NCI-H69 (cell line): ENCODE results near the gene ST6GALNAC1.
"Not testable (repeated sequence)": the region's sequence is repeated elsewhere in the genome, so short reads cannot be mapped to it uniquely, and the experiment has no call there.

Experiments
- DNase-seq: peaks from one replicate; lab custom pipeline; 2025; lab: John Stamatoyannopoulos, UW

The ST6GALNAC1 gene

GRCh38 chr17:76642994-76643393 is 563 bp downstream of the ST6GALNAC1 start:
- no peak for DNase-seq

GRCh38 chr17:76642032-76642561 is 1.5 kb downstream of the ST6GALNAC1 start:
- DNase-seq, result no peak

DNA sequence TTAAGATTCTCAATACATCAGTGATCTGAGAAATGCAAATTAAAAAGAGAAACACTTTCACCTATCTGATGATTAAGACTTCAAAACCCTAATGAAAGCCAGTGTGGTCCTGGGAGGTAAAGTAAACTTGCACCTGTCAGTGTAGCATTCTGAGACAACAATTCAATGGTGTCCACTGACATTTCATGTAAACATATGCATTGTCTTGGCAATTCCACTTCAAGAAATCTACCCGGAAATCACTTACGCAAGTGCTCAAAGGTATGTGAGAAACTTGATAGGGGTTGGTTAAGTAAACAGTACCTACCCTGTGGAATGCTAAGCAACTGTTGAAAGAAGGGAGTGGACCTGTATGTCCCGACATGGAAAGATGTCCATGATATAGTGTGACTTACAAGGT is 2.1 kb downstream of the ST6GALNAC1 start:
- DNase-seq, result peak; percentile 33

- DNase-seq, result no peak
These were observed 2.8 kb downstream of the ST6GALNAC1 start for GRCh38 chr17:76640550-76641380.

DNA sequence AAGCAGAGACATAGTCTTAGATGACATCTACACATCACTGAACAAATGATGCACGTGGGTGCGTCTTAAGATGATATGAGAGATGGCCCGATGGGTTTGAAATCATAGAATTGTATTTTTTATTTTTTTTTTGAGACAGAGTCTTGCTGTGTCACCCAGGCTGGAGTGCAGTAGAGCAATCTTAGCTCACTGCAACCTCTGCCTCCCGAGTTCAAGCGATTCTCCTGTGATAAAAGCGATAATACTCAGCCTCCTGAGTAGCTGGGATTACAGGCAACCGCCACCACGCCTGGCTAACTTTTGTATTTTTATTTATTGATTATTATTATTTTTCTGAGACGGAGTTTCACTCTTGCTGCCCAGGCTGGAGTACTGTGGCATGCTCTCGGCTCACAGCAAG is 5.3 kb downstream of the ST6GALNAC1 start:
- DNase-seq, result no peak

DNA sequence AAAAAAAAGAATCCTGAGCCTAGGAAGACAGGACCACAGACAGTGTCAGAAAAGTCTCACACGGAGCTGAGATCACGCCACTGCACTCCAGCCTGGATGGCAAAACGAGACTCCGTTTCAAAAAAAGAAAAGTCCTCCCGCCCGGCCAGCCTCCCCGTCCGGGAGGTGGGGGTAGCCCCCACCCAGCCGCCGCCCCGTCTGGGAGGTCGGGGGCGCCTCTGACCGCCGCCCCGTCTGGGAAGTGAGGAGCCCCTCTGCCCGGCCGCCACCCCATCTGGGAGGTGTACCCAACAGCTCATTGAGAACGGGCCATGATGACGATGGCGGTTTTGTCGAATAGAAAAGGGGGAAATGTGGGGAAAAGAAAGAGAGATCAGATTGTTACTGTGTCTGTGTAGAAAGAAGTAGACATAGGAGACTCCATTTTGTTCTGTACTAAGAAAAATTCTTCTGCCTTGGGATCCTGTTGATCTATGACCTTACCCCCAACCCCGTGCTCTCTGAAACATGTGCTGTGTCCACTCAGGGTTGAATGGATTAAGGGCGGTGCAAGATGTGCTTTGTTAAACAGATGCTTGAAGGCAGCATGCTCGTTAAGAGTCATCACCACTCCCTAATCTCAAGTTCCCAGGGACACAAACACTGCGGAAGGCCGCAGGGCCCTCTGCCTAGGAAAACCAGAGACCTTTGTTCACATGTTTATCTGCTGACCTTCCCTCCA is 6.9 kb downstream of the ST6GALNAC1 start:
- DNase-seq, result not testable (repeated sequence)

DNA sequence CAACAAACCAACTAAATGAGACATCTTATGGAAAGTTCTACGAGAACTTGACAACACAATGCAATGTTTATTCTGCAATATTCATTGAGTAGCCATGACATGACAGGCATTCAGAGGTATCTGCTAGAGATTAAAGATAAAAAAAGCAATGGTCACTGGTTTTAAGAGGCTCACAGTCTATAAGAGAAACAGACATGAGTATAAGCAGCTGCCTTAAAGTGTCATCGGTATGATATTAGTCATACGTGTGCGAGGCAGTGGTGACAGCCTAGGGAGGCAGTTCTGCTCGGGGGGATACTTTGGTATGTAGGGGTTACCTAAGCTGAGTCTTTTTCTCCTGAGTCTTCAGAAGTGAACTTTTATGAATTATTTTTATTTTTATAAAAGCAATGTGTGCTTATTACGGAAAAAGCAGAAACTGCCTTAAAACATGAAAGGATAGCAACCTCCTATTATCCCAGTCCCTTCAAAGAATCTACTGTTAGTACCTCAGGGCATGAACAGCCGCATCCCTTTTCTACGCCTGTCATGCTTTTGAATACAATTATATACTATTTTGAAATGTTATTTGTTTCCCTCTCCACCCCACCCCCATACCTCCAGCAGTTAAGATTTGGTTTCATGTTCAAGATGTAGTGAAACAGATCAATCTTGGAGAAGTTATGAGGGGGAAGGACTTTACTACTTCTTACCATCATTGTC is 7.7 kb downstream of the ST6GALNAC1 start:
- no peak for DNase-seq

GRCh38 chr17:76635039-76635438 is 8.5 kb downstream of the ST6GALNAC1 start:
- DNase-seq, result no peak

DNA sequence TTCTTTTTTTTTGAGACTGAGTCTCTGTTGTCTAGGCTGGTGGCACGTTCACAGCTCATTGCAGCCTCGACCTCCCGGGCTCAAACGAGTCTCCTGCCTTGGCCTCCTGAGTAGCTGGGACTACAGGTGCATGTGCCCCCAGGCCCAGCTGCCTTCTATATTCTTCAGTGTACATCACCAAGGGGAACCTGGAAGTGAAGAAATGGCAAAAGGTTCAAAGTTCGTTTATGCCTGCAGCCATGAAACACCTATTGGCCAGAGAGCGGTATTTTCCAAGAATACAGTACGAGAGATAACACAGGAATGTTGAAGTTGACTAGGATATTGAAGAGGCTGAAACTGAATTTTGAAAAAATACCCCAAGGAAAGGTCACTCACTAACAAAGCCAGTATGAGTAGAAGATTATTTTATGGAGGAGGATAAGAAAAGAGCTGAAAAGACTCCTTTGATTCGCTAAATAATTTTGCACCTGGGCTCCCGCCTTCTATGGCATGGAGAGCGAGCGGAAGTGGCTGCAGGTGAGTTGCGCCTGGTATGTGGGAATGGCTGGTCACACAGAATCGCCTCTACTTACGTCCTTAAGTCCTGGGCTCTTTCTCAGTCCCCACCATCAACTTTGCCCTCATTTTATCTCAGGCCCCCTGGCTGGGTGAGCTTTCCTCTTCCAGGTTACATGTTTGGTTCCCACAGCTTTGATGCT is 9.8 kb downstream of the ST6GALNAC1 start:
- DNase-seq, result no peak

- no peak for DNase-seq
These were observed 11.6 kb downstream of the ST6GALNAC1 start for GRCh38 chr17:76631821-76632565.

- DNase-seq, result no peak
These were observed 13.4 kb downstream of the ST6GALNAC1 start for GRCh38 chr17:76630151-76630550.

GRCh38 chr17:76627510-76627909 is 16.0 kb downstream of the ST6GALNAC1 start:
- no peak for DNase-seq

DNA sequence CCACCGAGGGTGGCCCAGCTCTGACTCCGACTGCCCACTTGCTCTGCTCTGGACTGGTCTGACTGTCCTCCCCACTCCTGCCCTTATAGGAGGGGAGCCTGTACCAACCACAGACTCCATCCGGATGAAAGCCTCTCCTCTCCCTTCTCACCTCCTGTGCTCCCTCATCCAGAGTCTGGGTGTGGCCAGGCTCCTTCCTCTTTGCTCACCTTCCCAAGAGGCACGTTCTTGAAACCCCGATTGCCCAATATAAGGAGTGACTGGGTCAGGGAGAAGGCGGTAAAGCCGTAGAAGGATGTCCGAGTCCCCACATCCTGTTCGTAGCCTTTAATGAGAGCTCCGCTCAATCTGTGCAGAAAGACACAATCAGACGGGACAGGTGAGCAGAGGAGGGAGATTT is 17.1 kb downstream of the ST6GALNAC1 start:
- no peak for DNase-seq

GRCh38 chr17:76625496-76625895 is 18.1 kb downstream of the ST6GALNAC1 start:
- no peak for DNase-seq

GRCh38 chr17:76623271-76624146 is 20.0 kb downstream of the ST6GALNAC1 start:
- peak; percentile 76 for DNase-seq

GRCh38 chr17:76617838-76618237 is 25.7 kb downstream of the ST6GALNAC1 start:
- no peak for DNase-seq

GRCh38 chr17:76614912-76615617 is 28.5 kb downstream of the ST6GALNAC1 start:
- no peak for DNase-seq

DNA sequence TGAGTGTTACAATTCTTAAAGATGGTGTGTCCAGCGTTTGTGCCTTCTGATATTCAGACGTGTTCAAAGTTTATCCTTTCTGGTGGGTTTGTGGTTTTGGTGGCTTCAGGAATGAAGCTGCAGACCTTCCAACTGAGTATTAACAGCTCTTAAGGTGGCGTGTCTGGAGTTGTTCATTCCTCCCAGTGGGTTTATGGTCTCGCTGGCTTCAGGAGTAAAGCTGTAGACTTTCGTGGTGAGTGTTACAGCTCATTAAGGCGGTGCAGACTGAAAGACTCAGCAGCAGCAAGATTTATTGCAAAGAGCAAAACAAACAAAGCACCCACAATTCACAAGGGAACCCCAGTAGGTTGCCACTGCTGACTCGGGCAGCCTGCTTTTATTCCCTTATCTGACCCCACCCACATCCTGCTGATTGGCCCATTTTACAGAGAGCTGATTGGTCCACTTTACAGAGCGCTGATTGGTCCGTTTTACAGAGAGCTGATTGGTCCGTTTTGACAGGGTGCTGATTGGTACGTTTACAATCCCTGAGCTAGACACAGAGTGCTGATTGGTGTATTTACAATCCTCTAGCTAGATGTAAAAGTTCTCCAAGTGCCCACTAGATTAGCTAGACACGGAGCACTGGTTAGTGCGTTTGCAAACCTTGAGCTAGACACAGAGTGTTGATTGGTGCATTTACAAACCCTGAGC is 29.3 kb downstream of the ST6GALNAC1 start:
- DNase-seq, result not testable (repeated sequence)
